Activated CD4-positive, alpha-beta T cell treated with anti-CD3 and anti-CD28 coated beads, Interleukin-2, amount 50 U/mL, for 1 hour (primary cell): Measurements from ENCODE around the gene SRD5A3.
"Not testable (repeated sequence)": the region's sequence is repeated elsewhere in the genome, so short reads cannot be mapped to it uniquely, and the experiment has no call there.

Experiments used
- DNase-seq: peaks from one replicate; pipeline ENCODE4 v3.0.0-alpha.2; 2020

The SRD5A3 gene

DNA sequence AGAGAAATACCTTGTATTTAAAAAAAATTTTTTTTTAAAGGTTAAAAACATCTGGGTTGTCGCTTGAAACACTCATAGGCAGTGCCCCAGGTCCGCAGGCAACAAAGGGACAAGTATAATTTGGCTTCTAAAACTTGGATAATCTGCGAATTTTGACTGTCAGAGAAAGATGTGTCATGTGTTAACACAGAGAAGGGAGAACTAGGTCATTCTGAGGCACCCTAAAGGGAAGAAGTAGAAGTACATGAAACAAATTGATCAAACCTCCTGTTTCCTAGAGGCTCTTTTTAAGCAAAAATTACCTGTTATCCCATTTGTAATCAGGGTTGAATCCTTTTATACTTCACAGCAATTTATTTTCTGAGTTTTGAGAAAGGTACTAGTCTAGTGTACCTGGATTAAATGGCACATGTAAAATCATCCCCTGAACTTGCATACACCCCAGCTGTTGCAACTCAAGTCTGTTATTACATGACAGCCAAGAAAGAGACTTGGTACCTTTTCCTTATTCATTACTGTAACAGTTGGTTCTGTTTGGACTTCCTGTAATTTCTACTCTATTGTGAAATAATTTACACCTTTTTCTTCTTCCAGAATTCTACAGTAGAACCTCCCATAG lies 1.7 kb downstream of the SRD5A3 start:
- no peak for DNase-seq

DNA sequence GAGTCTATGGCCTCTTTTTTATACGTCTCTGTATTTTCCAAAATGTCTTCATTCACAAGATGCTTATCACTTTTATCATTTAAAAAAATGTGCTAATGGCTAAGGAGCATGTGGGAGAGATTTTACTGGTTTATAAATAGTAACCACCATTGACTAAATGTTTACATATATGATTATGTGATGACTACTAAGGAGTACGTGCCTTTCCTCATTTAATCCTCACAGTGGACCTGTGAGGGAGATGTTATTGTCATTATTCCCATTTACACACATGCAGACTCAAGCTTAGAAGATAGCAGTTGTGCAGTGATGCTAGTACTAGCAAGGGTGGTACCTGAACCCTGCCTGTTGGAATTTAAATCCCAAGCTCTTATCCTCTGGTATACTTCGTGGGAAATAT lies 2.4 kb downstream of the SRD5A3 start:
- no peak for DNase-seq

DNA sequence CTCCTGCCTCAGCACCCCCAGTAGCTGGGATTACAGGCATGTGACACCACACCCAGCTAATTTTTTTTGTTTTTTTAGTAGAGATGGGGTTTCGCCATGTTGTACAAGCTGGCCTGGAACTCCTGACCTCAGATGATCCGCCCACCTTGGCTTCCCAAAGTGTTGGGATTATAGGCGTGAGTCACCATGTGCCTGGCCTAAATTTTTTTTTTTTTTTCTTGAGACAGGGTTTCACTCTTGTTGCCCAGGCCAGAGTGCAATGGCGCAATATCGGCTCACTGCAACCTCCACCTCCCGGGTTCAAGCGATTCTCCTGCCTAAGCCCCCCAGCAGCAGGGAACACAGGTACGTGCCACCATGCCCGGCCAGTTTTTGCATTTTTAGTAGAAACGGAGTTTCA lies 4.8 kb downstream of the SRD5A3 start:
- DNase-seq: not testable (repeated sequence)

DNA sequence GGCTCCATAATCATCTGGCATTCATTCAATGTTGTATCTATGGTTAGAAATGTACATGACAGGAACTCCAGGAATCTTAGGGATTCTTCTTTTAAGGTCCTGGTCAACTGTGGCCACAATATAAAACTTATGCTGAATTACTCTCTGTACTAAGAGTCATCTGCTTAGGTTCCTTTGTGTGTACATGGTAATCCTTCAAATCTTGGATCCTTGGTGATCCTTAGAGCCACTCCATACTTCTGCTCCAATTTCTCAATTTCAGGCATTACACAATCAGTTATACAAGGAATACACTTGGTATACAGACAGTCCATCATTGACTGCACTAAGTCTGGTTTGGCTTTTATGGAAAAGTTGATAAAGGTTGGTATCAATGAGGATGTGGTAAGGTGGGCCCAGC lies 5.8 kb downstream of the SRD5A3 start:
- no peak for DNase-seq

DNA sequence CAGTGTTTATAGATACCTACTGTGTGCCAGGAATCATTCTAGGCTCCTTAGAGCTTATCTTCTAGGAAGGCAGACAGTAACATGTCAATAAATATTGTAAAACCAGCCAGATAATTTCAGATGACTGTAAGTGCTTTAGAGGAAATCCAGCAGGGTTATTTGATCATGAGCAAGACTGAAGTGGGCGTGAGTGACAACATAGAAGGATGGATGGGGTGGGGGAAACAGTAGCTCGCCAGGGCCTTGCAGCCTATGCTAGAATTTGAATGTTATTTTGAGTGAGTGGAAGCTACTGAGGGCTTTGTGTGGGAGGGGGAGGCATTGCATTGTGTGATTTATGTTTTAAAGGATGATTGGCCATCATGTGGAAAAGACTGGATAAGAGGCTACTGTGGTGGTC lies 6.7 kb downstream of the SRD5A3 start:
- DNase-seq: no peak

DNA sequence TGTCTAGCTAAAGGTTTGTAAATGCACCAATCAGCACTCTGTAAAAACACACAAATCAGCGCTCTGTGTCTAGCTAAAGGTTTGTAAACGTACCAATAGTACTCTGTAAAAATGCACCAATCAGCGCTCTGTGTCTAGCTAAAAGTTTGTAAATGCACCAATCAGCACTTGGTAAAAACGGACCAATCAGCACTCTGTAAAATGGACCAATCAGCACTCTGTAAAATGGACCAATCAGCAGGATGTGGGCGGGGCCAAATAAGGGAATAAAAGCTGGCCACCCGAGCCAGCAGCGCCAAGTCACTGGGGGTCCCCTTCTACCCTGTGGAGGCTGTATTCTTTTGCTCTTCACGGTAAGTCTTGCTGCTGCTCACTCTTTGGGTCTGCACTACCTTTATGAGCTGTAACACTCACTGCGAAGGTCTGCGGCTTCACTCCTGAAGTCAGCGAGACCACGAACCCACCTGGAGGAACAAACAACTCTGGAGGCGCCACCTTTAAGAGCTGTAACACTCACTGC lies 7.2 kb downstream of the SRD5A3 start:
- not testable (repeated sequence) for DNase-seq

DNA sequence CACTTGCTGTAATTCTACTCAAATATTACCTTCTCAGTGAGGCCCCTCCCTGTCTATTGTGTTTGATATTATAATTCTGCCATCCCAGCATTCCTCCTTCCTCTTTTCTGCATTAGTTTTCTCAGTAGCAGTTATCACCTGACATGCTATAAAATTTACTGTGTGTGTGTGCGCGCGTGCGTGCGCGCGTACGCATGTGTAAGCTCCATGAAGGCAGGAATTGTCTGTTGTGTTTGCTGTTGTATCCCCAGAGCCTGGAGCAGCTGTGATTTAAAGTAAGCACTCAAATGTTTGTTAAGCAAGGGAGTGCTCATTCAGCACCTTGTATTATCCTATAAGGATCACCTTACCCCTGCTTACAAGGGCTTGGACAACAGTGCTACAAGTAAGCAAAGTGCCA lies 8.6 kb downstream of the SRD5A3 start:
- DNase-seq: no peak

DNA sequence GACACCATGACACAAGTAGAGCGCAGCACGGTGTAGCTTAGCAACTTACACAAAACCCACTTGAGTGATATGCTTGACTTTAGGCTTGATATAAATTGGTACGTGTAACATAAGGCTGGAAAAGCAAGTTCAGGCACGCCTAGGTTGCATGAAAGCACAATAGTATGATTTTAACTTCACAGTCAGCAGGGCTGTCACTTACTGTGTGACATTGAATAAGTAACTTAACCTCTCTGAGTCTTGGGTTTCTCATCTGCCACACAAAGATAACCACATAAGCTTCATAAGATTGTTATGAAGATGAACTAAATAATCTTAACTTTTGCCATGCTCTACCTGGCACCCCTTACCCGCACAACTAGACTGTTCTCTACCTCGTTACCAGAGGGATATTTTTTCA lies 9.5 kb downstream of the SRD5A3 start:
- no peak for DNase-seq

DNA sequence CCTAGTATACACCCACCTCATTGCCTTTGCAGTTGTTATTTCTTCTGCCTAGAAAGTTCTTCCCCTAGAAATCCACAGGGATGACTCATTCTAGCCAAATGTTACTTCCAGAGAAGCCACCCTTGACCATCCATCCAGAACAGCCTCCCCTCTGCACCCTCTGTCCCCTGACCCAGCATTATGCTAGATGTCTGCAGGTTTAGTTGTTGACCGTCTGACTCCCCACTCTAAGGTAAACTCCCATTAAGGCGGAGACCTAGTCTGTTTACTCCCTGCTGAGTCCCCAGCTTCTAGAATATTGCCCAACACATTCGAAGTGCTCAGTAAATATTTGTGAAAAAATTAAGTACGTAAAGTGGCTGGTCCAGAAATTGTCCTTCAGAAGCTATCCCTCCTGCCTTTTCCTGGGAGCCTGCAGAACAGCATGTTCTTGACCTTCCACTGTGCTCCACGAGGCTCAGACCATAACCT lies 11.0 kb downstream of the SRD5A3 start:
- no peak for DNase-seq

DNA sequence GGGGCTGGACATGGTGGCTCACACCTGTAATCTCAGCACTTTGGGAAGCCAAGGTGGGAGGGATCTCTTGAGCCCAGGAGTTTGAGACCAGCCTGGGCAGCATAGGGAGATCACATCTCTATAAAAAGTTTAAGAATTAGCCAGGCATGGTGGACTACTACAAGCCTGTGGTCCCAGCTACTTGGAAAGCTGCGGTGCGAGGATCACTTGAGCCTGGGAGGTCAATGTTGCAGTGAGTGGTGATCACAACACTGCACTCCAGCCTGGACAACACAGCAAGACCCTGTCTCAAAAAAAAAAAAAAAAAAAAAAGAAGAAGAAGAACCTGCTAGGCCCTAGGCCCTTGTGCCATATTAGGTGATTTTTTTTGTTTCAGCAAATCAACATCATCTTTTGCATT lies 12.2 kb downstream of the SRD5A3 start:
- DNase-seq: no peak

DNA sequence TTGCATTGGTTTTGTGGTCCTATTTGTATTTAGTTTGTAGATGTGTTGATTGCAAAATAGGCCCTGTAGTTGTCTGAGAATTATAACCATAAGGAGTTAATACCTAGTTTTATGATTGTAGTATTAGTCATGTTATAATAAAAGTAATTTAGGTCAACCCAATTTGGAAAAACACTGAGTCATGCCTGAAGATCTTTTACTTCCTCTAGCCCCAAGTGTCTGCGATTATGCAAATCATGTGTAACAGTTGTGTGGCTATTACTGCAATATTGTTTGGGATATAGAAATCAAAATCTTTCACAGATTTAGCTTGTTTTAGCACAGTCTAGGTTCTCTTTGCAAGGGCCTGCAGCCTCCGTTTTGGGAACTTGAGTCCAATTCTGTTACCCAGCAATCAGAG lies 12.6 kb downstream of the SRD5A3 start:
- DNase-seq: no peak

DNA sequence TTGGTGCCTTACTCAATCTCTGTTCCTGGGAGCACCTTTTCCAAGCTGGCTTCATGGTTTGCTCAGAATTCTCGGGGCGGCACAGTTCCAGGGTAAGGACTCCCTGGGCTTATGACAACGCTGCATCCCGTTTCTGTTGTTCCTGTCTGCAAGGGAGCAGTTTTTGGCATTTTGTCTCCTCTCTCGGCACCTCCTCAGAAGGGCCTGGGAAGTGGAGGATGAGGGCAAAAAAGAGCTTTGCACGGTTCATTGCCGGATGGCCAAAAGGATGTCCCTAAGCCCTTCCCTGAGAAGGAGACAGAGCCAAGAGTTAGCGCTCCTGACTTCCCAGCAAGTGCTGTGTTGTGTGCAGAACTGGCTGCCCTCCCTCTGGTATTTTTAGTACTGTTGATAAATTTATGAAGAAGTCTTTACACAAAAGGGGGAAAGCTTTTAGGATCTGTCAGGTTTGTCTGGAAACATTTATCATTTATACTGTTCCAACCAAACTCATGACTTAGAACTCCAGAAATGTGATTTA lies 13.4 kb downstream of the SRD5A3 start:
- DNase-seq: no peak

DNA sequence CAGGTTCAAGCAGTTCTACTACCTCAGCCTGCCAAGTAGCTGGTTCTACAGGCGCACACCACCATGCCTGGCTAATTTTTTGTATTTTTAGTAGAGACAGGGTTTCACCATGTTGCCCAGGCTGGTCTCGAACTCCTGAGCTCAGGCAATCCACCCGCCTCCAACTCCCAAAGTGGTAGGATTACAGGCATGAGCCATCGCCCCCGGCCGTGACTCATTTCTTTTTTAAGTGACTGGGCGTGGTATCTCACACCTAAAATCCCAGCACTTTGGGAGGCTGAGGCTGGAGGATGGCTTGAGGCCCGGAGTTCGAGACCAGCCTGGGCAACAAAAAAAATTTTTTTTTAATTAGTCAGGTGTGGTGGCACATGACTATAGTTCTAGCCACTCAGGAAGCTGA lies 16.9 kb downstream of the SRD5A3 start:
- not testable (repeated sequence) for DNase-seq

DNA sequence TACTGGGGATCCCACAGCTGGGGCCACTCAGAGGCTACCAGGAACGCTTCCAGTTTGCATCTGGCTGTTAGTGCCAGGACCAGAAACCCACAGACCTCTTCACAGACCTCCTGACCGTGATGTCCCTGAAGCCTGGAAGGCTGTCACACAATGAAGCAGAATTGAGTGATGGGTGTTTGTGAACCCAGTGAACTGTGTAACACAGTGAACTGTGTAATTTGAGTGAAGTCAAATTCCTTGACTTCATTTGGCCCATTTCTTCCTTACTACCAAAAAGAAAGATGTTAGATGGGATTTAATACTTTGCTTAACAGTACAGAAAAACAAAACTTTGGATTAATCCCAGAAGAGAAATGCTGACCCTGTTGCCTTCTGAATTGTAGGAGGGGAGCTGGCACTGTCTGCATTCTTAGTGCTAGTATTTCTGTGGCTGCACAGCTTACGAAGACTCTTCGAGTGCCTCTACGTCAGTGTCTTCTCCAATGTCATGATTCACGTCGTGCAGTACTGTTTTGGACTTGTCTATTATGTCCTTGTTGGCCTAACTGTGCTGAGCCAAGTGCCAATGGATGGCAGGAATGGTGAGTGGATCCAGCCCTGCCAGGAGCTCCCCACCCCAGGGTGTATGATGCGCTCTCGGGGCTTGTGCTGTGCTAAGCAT lies 17.8 kb downstream of the SRD5A3 start:
- DNase-seq: no peak

DNA sequence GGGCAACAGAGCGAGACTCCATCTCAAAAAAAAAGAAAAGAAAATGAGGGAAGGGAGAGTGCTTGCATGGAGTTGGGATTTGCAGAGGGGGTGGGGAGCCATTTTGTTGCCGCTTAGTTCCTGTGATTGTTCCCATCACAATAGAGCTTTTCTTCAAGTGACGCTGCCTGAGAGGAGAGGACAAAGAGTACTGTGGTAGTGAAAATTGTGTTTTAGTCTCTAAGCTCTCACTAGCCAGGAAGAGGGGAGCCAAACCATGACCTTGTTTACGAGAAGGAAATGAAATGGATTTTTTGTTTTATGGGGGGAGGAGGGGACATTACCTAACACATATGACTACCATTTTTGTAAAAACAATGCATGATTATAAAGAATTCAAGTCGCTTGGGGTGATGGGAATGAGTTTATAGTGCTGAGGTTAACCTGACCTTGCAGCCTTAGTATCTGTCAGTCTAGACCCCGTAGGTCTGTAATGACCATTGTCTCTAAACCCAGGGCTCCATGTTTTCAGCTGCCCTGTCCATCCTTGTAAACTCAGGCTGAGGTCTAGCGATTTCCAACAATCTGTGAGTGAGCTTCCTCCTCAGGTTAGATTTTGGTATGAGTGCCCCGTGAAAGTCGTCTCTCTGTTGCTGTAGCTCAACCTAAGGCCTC lies 18.8 kb downstream of the SRD5A3 start:
- DNase-seq: no peak

DNA sequence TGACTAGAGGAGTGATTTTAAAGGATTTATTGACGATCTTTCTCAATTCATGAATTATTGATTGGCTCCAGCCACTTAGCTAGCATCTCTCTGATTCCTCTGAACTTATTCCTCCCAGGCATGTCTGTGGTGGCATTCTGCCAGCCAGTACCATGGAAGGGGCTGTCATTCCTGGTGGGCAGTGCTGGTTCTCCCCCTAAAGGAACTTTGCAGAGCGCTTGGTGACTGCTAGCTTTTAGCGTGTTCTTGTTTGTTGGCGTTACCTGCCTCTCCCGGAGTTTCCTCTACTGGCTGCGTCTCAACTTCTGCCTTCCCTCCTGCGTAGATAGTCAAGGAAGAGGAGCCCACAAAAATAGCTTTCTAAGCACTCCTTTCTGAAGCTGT lies 19.3 kb downstream of the SRD5A3 start:
- no peak for DNase-seq

DNA sequence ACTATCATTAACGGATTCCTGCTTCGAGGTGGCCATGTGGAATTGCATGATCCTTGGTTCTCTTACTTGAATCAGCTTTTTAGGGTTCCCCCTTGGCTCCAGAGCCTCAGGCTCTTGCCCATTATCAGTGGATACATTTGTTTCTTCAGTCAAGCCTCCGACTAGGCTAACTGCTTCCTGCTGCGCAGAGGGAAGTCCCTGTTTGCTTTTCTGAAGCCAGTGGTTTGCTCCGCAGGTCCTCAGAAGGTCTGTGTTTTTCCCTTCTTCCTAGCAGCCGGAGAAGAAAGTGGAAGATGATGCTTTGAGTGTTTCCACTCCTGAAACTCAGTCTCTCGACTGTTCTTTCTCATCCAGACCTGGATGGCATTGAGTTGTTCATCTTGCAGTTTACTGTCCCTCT lies 20.6 kb downstream of the SRD5A3 start:
- no peak for DNase-seq

DNA sequence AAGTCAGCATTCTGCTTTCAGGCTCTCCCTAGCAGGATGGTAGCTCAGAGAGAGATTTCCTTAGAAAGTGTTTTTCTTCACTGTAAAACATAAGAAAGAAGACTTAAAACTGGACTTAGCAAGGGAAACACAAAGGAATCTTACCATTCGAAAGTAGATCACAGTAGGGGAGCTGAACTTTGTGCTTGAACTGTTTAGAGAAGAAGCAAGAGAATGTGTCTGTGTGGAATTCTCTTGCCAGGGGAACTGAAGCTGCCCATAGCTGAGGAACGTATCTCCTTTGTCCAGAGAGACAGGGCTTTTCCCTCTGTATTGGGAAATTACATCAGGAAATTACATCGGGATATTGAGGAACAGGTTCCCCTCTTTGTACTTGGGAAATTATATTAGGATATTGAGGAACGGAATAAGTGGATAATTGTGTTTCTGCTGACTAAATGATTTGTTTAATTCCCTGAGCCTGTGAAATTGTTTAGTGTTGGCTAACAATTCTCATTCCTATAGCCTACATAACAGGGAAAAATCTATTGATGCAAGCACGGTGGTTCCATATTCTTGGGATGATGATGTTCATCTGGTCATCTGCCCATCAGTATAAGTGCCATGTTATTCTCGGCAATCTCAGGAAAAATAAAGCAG lies 21.2 kb downstream of the SRD5A3 start:
- no peak for DNase-seq

DNA sequence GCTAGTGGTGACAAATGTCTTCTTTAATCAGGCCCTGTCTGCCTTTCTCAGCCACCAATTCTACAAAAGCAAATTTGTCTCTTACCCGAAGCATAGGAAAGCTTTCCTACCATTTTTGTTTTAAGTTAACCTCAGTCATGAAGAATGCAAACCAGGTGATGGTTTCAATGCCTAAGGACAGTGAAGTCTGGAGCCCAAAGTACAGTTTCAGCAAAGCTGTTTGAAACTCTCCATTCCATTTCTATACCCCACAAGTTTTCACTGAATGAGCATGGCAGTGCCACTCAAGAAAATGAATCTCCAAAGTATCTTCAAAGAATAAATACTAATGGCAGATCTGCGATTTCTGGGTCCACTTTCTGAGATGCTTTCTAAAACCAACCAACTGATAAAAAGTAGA lies 23.9 kb downstream of the SRD5A3 start:
- no peak for DNase-seq

DNA sequence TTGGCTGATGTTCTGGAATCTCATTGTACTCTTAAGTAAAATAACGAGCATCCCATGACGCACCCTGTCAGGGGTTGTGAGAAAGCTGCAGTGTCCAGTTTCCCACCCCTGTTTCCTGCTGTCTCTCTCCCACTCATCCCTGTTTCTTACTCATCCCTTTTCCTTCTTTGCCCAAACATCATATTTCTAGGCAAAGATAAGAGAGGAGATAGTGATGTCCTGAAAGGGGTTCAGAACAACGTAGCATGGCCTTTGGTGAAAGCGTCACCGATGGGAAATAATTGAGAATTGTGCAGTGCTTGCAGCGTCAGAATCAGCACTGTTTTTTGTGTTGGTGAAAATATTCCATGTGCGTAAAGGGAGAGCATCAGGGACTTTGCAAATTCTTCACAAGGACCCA lies 26.2 kb downstream of the SRD5A3 start:
- no peak for DNase-seq

DNA sequence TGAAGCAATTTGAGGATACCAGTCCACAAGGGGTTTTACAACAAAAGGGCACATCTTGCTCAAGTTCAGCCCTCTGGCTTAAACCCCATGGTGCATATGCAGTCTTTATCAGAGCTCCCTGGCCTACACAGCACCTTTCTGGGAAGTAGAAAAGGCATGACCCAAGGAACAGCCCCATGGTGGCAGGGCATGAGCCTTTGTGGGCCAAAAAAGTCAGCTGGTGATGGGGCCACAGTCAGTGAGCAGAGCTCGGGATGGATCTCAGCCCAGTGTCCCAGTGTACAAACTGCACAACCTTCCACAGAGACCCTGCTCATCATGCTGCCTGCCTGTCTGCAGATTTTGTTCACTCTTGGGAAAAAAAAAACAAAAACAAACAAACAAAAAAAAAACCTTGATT lies 27.4 kb downstream of the SRD5A3 start:
- no peak for DNase-seq

DNA sequence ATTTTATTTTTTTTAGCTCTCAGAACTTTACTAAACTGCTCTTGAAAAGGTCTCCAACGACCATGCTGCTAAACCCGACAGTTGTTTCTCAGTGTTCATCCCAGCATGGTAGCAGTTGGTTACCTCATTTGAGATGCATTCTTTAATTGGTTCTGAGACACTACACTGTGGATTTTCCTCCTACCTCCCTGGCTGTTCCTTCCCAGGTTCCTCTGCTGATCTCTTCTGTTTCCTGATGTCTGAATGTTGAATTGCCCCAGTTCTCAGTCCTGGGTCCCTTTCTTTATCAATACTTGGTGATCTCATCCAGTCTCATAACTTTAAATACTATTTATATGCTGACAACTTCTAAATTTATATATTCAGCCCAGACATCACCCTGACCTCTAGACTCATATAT lies 30.7 kb downstream of the SRD5A3 start:
- no peak for DNase-seq

DNA sequence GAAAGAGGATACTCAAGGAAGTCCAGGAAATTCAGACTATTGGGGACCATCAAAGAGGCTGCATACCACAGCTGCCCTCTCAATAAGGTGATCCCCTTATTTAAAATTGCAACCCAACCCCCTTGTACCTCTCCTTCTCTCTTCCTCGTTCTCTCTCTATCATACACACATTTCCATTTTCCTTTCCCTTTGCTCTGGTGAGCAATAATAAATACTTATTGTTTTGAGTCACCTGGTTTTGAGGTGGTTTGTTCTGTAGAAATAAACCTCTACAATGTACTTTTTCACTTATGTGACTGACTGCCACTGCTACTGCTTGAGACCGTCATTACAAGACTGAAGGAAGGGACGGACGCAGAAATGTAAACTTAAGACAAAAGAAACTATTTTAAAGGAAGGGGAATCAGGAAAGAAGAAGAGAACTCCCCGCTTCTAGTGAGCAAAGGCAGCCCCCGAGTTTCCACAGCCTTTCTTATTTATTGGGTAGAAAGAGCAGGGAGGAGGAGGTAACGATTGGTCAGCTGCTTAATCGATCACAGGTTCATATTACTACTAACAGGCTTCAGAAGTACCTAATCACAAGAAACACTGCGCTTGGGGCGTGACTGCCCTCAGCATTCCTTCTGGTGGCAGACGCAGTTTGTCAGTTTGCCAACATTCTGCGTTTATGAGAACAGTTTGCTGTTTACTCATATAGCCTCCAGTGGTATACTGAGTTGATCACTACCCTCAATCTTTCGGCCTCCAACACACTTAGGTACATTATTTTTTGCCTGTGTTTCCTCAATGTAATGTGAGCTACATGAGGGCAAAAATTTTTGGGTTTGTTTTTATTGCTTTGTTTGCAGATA lies 32.8 kb downstream of the SRD5A3 start:
- DNase-seq: no peak
